Esophagus muscularis mucosa (tissue), 4 donors: ENCODE measurements around the gene CALCOCO1. TPM values are rescaled to one million over a fixed set of nuclear protein-coding genes. Genes with fewer than 3 reads are reported as not detected.
"Not testable (repeated sequence)": the region's sequence is repeated elsewhere in the genome, so short reads cannot be mapped to it uniquely, and the experiment has no call there.

Source experiments
- DNase-seq: peaks from one replicate; pipeline ENCODE4 v3.0.0-alpha.2; 2017; ENCODE audit errors: extremely low spot score
- H3K27ac ChIP-seq, 4 donors: fragments of 200-600 bp; sonication (generic); replicated peaks in 1 of 4; 1 replicate in 3 of 4; 2 replicates in 1 of 4; pipeline ENCODE4 v1.5.1; 2016 to 2019; ENCODE audit warnings: mild to moderate bottlenecking in 1 of 4
- H3K27me3 ChIP-seq, 4 donors: fragments of 200-600 bp; sonication (generic); one replicate each; pipeline versions ENCODE4 v1.5.1 to v1.6.0; 2016 to 2019
- H3K36me3 ChIP-seq, 4 donors: fragments of 200-600 bp; sonication (generic); one replicate each; pipeline ENCODE4 v1.5.1; 2016 to 2019
- H3K4me1 ChIP-seq, 4 donors: fragments of 200-600 bp; sonication (generic); one replicate each; pipeline ENCODE4 v1.5.1; 2016 to 2019
- H3K4me3 ChIP-seq, 4 donors: fragments of 200-600 bp; sonication (generic); 1 replicate in 2 of 4; 2 replicates in 2 of 4; pipeline ENCODE4 v1.5.1; 2016 to 2019; ENCODE audit warnings: mild to moderate bottlenecking in 4 of 4, moderate library complexity in 1 of 4
- H3K9me3 ChIP-seq, 4 donors: fragments of 200-600 bp; sonication (generic); 1 replicate in 3 of 4; 2 replicates in 1 of 4; pipeline ENCODE4 v1.5.1; 2016 to 2019
- EP300 ChIP-seq: sonication (generic); formaldehyde crosslinking; IDR thresholded peaks from one replicate; pipeline ENCODE4 v1.6.1; 2017; ENCODE audit warnings: antibody characterized with exemption
- POLR2A ChIP-seq: fragments of 450-650 bp; IDR thresholded peaks from one replicate; pipeline ENCODE4 v1.6.1; 2017; ENCODE audit warnings: antibody characterized with exemption, moderate library complexity, mild to moderate bottlenecking, low read depth
- POLR2AphosphoS5 ChIP-seq, 2 donors: sonication (generic); formaldehyde crosslinking; IDR thresholded peaks; one replicate each; pipeline ENCODE4 v1.6.1; 2017; ENCODE audit warnings: antibody characterized with exemption in 2 of 2
- WGBS: methylation state at CpG from one replicate; pipeline ENCODE4 v1.1.5; 2018; 5-methylcytosine and 5-hydroxymethylcytosine counted together
- intact Hi-C: fragments of 100-400 bp; cut with DNase I; formaldehyde crosslinking; loops from one replicate; pipeline ENCODE4 v1.15.1; 2023
- total RNA-seq, 4 donors: library from RNA; depleted of rRNA; stranded (reverse); fragments of >200 nt; gene quantifications; one replicate each; pipeline versions ENCODE4 v1.1.0 to v1.2.1, GENCODE V29; 2016
- TF ChIP-seq, protein P1 (sequence below), 3 experiments: fragments of 200-600 bp in 2 of 3; fragments of 450-650 bp in 1 of 3; sonication (generic) in 2 of 3; IDR thresholded peaks; one replicate each; pipeline ENCODE4 v1.5.1; 2017 to 2019; ENCODE audit warnings: antibody characterized with exemption in 3 of 3, mild to moderate bottlenecking in 2 of 3, moderate library complexity in 1 of 3

CALCOCO1 gene
- total RNA-seq, 4 donors from 2014 or later: 252 to 487 (median 347) TPM

DNA sequence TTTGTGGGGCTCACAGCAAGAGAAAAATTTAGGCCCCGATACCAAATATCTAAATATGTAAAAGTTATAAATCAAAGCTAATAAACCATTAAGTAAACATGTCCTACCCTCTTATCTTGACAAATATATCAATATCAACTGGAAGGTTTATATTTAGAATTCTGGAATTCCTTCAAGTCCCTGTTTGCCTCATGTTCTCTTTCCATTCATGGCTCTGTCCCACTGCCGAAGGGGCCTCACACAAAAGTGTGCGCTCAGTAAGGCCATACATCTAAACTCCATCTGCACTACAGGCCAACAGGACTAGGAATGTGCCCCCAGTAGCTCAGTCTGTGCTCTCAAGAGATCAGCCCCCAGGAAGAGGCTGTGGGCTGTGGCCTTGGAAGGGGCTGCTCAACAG is 40.8 kb downstream of the CALCOCO1 start:
- no peak for DNase-seq
- Histone ChIP-seq H3K27me3 (peaks cover 0 to 7% (median 0%) of the 10 kb centered on the region in 4 donors), H3K36me3 (no peaks in the 10 kb centered on the region), H3K4me1 (no peaks in the 10 kb centered on the region), H3K27ac (no peak overlapping the region), H3K9me3 (no peaks in the 10 kb centered on the region), H3K4me3 (no peak overlapping the region)
- intact Hi-C loops: no loop called here
- TF ChIP-seq POLR2AphosphoS5 (IDR thresholded peaks at IDR 0.05) (no peak), EP300 (no peak), POLR2A (no peak)
- TF ChIP-seq, protein P1, sequence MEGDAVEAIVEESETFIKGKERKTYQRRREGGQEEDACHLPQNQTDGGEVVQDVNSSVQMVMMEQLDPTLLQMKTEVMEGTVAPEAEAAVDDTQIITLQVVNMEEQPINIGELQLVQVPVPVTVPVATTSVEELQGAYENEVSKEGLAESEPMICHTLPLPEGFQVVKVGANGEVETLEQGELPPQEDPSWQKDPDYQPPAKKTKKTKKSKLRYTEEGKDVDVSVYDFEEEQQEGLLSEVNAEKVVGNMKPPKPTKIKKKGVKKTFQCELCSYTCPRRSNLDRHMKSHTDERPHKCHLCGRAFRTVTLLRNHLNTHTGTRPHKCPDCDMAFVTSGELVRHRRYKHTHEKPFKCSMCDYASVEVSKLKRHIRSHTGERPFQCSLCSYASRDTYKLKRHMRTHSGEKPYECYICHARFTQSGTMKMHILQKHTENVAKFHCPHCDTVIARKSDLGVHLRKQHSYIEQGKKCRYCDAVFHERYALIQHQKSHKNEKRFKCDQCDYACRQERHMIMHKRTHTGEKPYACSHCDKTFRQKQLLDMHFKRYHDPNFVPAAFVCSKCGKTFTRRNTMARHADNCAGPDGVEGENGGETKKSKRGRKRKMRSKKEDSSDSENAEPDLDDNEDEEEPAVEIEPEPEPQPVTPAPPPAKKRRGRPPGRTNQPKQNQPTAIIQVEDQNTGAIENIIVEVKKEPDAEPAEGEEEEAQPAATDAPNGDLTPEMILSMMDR (IDR thresholded peaks at IDR 0.05): no peak
- WGBS: 88% methylated on average over 3 of the region's 3 CpGs

DNA sequence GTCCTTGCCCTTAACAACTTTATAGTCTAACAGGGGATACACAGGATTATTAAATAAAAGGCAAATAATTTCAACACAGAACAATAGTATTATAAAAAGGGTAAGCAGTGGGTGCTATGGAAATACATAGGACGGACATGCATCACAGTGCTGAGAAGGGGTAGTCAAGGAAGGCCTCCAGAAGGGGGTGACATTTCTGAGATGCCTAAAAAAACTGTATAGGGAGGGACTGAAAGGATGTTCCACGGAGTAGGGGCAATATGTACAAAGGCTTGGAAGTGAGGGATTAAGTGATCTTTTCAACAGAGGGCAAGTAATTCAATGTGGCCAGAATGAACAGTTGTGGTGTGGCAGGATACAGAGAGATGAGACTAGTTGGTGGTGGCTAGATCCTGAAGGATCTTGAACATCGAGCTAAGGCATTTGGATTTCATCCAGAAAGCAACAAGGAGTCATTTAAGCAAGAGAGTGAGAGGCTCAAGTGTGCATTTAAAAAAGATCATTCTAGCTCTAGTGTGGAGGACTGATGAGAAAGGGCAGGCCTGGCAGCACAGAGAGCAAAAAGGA is 42.5 kb downstream of the CALCOCO1 start:
- DNase-seq: no peak
- TF ChIP-seq EP300 (no peak), POLR2A (no peak), POLR2AphosphoS5 (IDR thresholded peaks at IDR 0.05) (no peak)
- TF ChIP-seq, protein P1 (IDR thresholded peaks at IDR 0.05): no peak
- Histone ChIP-seq H3K27me3 (no peaks in the 10 kb centered on the region), H3K9me3 (no peaks in the 10 kb centered on the region), H3K27ac (no peak overlapping the region), H3K4me1 (no peaks in the 10 kb centered on the region), H3K36me3 (no peaks in the 10 kb centered on the region), H3K4me3 (no peak overlapping the region)
- WGBS: 71% methylated on average over 3 of the region's 3 CpGs
- intact Hi-C loops: no loop called here

DNA sequence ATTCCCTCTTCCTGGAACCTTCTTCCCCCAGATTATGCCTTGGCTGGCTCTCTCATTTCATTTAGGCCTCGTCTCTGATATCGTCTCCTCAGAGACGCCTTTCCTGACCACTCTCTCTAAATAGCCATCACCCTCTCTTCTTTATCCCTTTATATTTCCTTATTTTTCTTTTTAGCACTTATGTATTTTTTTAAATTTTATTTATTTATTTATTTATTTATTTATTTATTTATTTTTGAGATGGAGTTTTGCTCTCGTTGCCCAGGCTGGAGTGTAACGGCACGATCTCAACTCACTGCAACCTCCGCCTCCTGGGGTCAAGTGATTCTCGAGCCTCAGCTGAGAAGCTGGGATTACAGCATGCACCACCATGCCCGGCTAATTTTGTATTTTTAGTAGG is 43.3 kb downstream of the CALCOCO1 start:
- DNase-seq: no peak
- no peak overlapping the region for H3K27ac ChIP-seq
- H3K4me1 ChIP-seq: no peaks in the 10 kb centered on the region
- no peaks in the 10 kb centered on the region for H3K9me3 ChIP-seq
- no peak for TF ChIP-seq POLR2A
- no peak for TF ChIP-seq EP300
- TF ChIP-seq, protein P1 (IDR thresholded peaks at IDR 0.05): no peak
- TF ChIP-seq POLR2AphosphoS5 (IDR thresholded peaks at IDR 0.05): no peak
- H3K36me3 ChIP-seq: no peaks in the 10 kb centered on the region
- no peak overlapping the region for H3K4me3 ChIP-seq
- 94% methylated on average over 9 of the region's 9 CpGs for WGBS
- no peaks in the 10 kb centered on the region for H3K27me3 ChIP-seq
- intact Hi-C loops: no loop called here

DNA sequence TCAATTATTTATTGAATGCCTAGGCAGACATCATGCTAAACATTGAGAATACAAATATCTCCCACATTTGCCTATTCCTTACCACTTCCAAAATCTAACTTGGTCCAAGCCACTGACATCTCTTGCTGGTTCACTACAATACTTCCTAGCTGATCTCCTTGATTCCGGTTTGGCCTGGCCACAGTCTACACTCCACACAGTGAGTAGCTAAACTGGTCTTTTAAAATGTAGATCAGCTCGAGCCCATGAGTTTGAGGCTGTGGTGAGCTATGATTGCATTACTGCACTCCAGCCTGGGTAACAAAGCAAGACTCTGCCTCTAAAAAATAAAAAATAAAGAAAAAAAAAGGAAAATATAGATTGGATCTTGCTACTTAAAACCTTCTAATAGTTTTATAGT is 43.8 kb downstream of the CALCOCO1 start:
- intact Hi-C loops: no loop called here
- 86% methylated on average over 2 of the region's 2 CpGs for WGBS

DNA sequence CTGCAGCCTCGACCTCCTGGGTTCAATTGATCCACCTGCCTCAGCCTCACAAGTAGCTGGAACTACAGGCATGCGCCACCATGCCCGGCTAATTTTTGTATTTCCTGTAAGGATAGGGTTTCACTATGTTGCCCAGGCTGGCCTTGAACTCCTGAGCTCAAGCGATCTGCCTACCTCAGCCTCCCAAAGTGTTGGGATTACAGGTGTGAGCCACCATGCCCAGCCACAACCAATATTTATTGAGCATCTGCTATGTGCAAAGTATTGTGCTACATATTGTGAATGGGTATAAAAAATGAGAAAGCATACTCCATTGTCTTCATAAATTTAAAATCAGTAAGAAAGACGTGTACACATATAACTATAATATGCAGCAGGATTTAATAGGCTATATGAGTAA is 47.2 kb downstream of the CALCOCO1 start:
- H3K4me1 ChIP-seq: peaks cover 18 to 30% (median 25%) of the 10 kb centered on the region in 4 donors
- H3K27ac ChIP-seq, H3K27me3 ChIP-seq, intact Hi-C loops, H3K9me3 ChIP-seq, H3K36me3 ChIP-seq, H3K4me3 ChIP-seq, DNase-seq: not testable (repeated sequence)
- WGBS: 92% methylated on average over 5 of the region's 5 CpGs

More for the DNA sequence above, 43.8 kb downstream of the CALCOCO1 start:
- no peak for DNase-seq
- TF ChIP-seq, protein P1 (IDR thresholded peaks at IDR 0.05): no peak
- TF ChIP-seq POLR2AphosphoS5 (IDR thresholded peaks at IDR 0.05) (no peak), POLR2A (no peak), EP300 (no peak)
- no peaks in the 10 kb centered on the region for H3K9me3 ChIP-seq
- peaks cover 0 to under 1% (median 0%) of the 10 kb centered on the region in 4 donors for H3K4me1 ChIP-seq
- H3K4me3 ChIP-seq: no peak overlapping the region
- no peaks in the 10 kb centered on the region for H3K36me3 ChIP-seq
- H3K27ac ChIP-seq: no peak overlapping the region
- H3K27me3 ChIP-seq: no peaks in the 10 kb centered on the region
